ENCODE data around the gene ASB16. TPM values are rescaled to one million over a fixed set of nuclear protein-coding genes. Genes with fewer than 3 reads are reported as not detected.
A peak's percentile ranks its signal among the peaks of the same experiment; 100 is the strongest.
"Not testable (repeated sequence)": the region's sequence is repeated elsewhere in the genome, so short reads cannot be mapped to it uniquely, and the experiment has no call there.

ASB16 gene
- total RNA-seq, 2 donors from 2014 or later: 0.53 TPM; not detected in 1

DNA sequence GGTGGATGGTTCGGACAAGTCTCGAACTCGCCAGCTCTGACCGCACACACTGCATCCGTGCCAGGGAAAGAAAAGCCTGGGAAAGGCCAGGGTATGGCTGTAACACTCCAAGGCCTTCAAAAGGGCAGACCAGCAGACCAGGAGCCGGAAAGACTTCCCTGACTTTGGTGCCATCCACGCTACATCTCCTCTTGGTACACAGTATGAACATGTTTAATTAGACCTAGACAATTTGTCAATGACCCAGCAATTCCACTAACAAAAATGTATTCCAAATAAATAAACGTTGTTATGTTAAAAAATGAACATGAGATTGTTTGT is 46.4 kb upstream of the ASB16 start:
- DNase-seq: no peak
- Histone ChIP-seq H3K4me1 (ENCODE audit: control insufficient read depth, insufficient read depth, low read length) (peaks cover 10% of the 10 kb centered on the region), H3K27ac (ENCODE audit: low read depth, low read length) (peak overlapping the region; percentile 91), H3K9ac (ENCODE audit: extremely low read depth, low read length, poor library complexity, severe bottlenecking) (peak overlapping the region; percentile 82), H3K9me3 (ENCODE audit: control insufficient read depth, low read length) (no peaks in the 10 kb centered on the region), H3K36me3 (ENCODE audit: control insufficient read depth, insufficient read depth, low read length) (peaks cover 4% of the 10 kb centered on the region), H3K27me3 (ENCODE audit: control insufficient read depth, insufficient read depth, low read length, poor library complexity, severe bottlenecking) (no peaks in the 10 kb centered on the region), H3K4me3 (ENCODE audit: low read length) (peak overlapping the region; percentile 88)
- H3K36me3 Mint-ChIP-seq (ENCODE audit: low read depth): peaks cover 6% of the 10 kb centered on the region
- WGBS, 2 experiments (ENCODE audit: insufficient coverage in 1 of 2, insufficient read length in 1 of 2): 20 to 25% methylated on average over 7 to 8 of the region's 8 CpGs
- peak overlapping the region; percentile 98 for H3K27ac Mint-ChIP-seq
- H3K4me3 Mint-ChIP-seq: peak overlapping the region; percentile 88
- no peaks in the 10 kb centered on the region for H3K9me3 Mint-ChIP-seq
- H3K27me3 Mint-ChIP-seq (ENCODE audit: insufficient read depth): no peaks in the 10 kb centered on the region
- peaks cover 28% of the 10 kb centered on the region for H3K4me1 Mint-ChIP-seq
- TF ChIP-seq, protein P1, sequence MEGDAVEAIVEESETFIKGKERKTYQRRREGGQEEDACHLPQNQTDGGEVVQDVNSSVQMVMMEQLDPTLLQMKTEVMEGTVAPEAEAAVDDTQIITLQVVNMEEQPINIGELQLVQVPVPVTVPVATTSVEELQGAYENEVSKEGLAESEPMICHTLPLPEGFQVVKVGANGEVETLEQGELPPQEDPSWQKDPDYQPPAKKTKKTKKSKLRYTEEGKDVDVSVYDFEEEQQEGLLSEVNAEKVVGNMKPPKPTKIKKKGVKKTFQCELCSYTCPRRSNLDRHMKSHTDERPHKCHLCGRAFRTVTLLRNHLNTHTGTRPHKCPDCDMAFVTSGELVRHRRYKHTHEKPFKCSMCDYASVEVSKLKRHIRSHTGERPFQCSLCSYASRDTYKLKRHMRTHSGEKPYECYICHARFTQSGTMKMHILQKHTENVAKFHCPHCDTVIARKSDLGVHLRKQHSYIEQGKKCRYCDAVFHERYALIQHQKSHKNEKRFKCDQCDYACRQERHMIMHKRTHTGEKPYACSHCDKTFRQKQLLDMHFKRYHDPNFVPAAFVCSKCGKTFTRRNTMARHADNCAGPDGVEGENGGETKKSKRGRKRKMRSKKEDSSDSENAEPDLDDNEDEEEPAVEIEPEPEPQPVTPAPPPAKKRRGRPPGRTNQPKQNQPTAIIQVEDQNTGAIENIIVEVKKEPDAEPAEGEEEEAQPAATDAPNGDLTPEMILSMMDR (conservative IDR thresholded peaks at IDR 0.05): no peak

DNA sequence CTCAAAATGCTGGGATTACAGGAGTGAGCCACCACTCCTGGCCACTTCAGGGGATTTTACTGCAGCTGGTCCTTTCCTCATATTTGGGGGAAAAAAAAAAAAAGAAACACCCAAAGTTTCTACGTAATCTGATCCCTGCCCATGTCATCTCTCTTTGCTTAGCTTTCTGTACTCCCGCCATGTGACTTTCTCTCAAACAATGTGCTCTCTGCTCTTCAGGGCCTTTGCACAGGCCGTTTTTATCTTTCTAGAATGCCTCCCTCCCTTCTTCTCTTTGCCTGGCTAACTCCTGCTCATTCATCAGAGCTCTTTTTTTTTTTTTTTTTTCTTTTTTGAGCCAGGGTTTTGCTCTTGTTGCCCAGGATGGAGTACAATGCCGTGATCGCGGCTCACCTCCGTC is 42.1 kb upstream of the ASB16 start:
- 92 to 93% methylated on average over 2 to 7 of the region's 7 CpGs for WGBS, 2 experiments (ENCODE audit: insufficient coverage in 1 of 2, insufficient read length in 1 of 2)
- no peaks in the 10 kb centered on the region for H3K9me3 Mint-ChIP-seq

DNA sequence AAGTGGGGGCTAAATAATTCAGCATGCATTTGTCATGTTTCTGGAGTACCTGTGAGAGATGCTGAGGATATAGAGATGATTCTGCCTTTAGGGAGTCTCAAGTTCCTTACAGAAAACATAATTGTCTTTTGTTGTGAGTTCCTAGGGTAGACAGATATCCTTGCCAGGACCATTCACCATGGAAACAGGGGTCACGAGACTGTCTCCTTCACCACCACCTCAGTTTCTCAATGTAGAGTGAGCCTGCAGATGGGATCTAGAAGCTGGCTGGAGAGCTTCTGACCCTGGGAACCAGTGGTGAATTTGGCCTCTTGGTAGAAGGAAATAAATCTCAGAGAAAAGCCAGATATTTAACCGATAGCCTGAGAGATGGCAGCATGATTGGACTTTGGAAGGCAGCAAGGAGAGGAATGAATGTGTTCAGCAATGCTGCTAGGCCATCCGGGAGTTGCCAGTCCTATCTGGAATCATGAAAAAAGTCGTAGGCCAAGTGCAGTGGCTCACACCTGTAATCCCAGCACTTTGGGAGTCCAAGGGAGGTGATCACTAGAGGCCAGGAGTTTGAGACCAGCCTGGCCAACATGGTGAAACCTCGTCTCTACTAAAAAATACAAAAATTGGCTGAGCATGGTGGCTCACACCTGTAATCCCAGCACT is 39.7 kb upstream of the ASB16 start:
- no peak overlapping the region for H3K27ac ChIP-seq (ENCODE audit: low read depth, low read length)
- no peaks in the 10 kb centered on the region for H3K36me3 Mint-ChIP-seq (ENCODE audit: low read depth)
- no peaks in the 10 kb centered on the region for H3K4me1 Mint-ChIP-seq
- H3K27me3 Mint-ChIP-seq (ENCODE audit: insufficient read depth): no peaks in the 10 kb centered on the region
- H3K36me3 ChIP-seq (ENCODE audit: control insufficient read depth, insufficient read depth, low read length): no peaks in the 10 kb centered on the region
- H3K9me3 Mint-ChIP-seq: no peaks in the 10 kb centered on the region
- WGBS, 2 experiments (ENCODE audit: insufficient coverage in 1 of 2, insufficient read length in 1 of 2): 89 to 97% methylated on average over 5 of the region's 5 CpGs
- H3K4me1 ChIP-seq (ENCODE audit: control insufficient read depth, insufficient read depth, low read length): no peaks in the 10 kb centered on the region
- H3K9me3 ChIP-seq (ENCODE audit: control insufficient read depth, low read length): no peaks in the 10 kb centered on the region
- no peak overlapping the region for H3K4me3 ChIP-seq (ENCODE audit: low read length)
- DNase-seq: no peak
- TF ChIP-seq, protein P1 (conservative IDR thresholded peaks at IDR 0.05): no peak
- H3K27me3 ChIP-seq (ENCODE audit: control insufficient read depth, insufficient read depth, low read length, poor library complexity, severe bottlenecking): no peaks in the 10 kb centered on the region
- no peak overlapping the region for H3K4me3 Mint-ChIP-seq
- no peak overlapping the region for H3K27ac Mint-ChIP-seq
- no peak overlapping the region for H3K9ac ChIP-seq (ENCODE audit: extremely low read depth, low read length, poor library complexity, severe bottlenecking)

More for the DNA sequence above, 42.1 kb upstream of the ASB16 start:
- Histone ChIP-seq H3K27me3 (ENCODE audit: control insufficient read depth, insufficient read depth, low read length, poor library complexity, severe bottlenecking) (no peaks in the 10 kb centered on the region), H3K27ac (ENCODE audit: low read depth, low read length) (no peak overlapping the region), H3K4me1 (ENCODE audit: control insufficient read depth, insufficient read depth, low read length) (no peaks in the 10 kb centered on the region), H3K9ac (ENCODE audit: extremely low read depth, low read length, poor library complexity, severe bottlenecking) (no peak overlapping the region), H3K9me3 (ENCODE audit: control insufficient read depth, low read length) (no peaks in the 10 kb centered on the region), H3K4me3 (ENCODE audit: low read length) (no peak overlapping the region), H3K36me3 (ENCODE audit: control insufficient read depth, insufficient read depth, low read length) (no peaks in the 10 kb centered on the region)
- Mint-ChIP-seq H3K27me3 (ENCODE audit: insufficient read depth) (no peaks in the 10 kb centered on the region), H3K4me1 (peaks cover 4% of the 10 kb centered on the region), H3K27ac (no peak overlapping the region), H3K36me3 (ENCODE audit: low read depth) (no peaks in the 10 kb centered on the region), H3K4me3 (no peak overlapping the region)
- TF ChIP-seq, protein P1 (conservative IDR thresholded peaks at IDR 0.05): no peak
- no peak for DNase-seq

DNA sequence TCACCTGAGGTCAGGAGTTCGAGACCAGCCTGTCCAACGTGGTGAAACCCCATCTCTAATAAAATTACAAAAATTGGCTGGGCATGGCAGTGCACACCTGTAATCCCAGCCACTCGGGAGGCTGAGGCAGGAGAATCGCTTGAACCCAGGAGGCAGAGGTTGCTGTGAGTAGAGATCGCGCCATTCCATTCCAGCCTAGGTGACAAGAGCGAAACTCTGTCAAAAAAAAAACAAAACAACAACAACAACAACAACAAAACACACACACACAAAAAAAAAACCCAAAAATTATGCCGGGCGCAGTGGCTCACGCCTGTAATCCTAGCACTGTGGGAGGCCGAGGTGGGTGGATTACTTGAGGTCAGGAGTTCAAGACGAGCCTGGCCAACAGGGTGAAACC is 39.1 kb upstream of the ASB16 start:
- not testable (repeated sequence) for H3K27me3 Mint-ChIP-seq (ENCODE audit: insufficient read depth); H3K4me1 ChIP-seq (ENCODE audit: control insufficient read depth, insufficient read depth, low read length); H3K27ac Mint-ChIP-seq; H3K36me3 Mint-ChIP-seq (ENCODE audit: low read depth); H3K27me3 ChIP-seq (ENCODE audit: control insufficient read depth, insufficient read depth, low read length, poor library complexity, severe bottlenecking); H3K27ac ChIP-seq (ENCODE audit: low read depth, low read length); H3K4me3 Mint-ChIP-seq; H3K36me3 ChIP-seq (ENCODE audit: control insufficient read depth, insufficient read depth, low read length); H3K4me3 ChIP-seq (ENCODE audit: low read length); H3K9ac ChIP-seq (ENCODE audit: extremely low read depth, low read length, poor library complexity, severe bottlenecking); H3K9me3 ChIP-seq (ENCODE audit: control insufficient read depth, low read length); DNase-seq; H3K4me1 Mint-ChIP-seq; H3K9me3 Mint-ChIP-seq
- WGBS, 2 experiments (ENCODE audit: insufficient coverage in 1 of 2, insufficient read length in 1 of 2): 89 to 96% methylated on average over 7 to 12 of the region's 12 CpGs

Measured in endodermal cell (in vitro differentiated cells).